ENCODE results near the gene GNG8. TPM values are rescaled to one million over a fixed set of nuclear protein-coding genes. Genes with fewer than 3 reads are reported as not detected.

The GNG8 gene
- total RNA-seq, 2 donors from 2014 or later, result 9.6 TPM; not detected in 1

GRCh38 chr19:46616631-46617322, 19.2 kb downstream of the GNG8 start:
- peak overlapping the region; percentile 79 for H3K4me3 Mint-ChIP-seq
- peaks cover 30% of the 10 kb centered on the region for H3K4me1 Mint-ChIP-seq
- ATAC-seq (replicated peaks), result peak; percentile 66

GRCh38 chr19:46615966-46616365, 20.0 kb downstream of the GNG8 start:
- peak overlapping the region; percentile 79 for H3K4me3 Mint-ChIP-seq
- no peaks in the 10 kb centered on the region for H3K9me3 Mint-ChIP-seq
- no peak for ATAC-seq (replicated peaks)
- no peaks in the 10 kb centered on the region for H3K27me3 Mint-ChIP-seq
- H3K4me1 Mint-ChIP-seq, result peaks cover 38% of the 10 kb centered on the region
- H3K36me3 Mint-ChIP-seq (ENCODE audit: low read depth), result peaks cover 14% of the 10 kb centered on the region
- H3K27ac Mint-ChIP-seq, result peak overlapping the region; percentile 91

More at GRCh38 chr19:46616631-46617322, 19.2 kb downstream of the GNG8 start:
- Mint-ChIP-seq H3K36me3 (ENCODE audit: low read depth) (peaks cover 7% of the 10 kb centered on the region), H3K27me3 (no peaks in the 10 kb centered on the region), H3K9me3 (no peaks in the 10 kb centered on the region), H3K27ac (peak overlapping the region; percentile 91)

- Mint-ChIP-seq H3K9me3 (no peaks in the 10 kb centered on the region), H3K4me3 (peak overlapping the region; percentile 60), H3K27me3 (no peaks in the 10 kb centered on the region), H3K36me3 (ENCODE audit: low read depth) (peaks cover 32% of the 10 kb centered on the region), H3K27ac (peak overlapping the region; percentile 79), H3K4me1 (peaks cover 47% of the 10 kb centered on the region)
- ATAC-seq (replicated peaks), result peak; percentile 50
Measured at GRCh38 chr19:46614114-46614722, 21.8 kb downstream of the GNG8 start.

DNA sequence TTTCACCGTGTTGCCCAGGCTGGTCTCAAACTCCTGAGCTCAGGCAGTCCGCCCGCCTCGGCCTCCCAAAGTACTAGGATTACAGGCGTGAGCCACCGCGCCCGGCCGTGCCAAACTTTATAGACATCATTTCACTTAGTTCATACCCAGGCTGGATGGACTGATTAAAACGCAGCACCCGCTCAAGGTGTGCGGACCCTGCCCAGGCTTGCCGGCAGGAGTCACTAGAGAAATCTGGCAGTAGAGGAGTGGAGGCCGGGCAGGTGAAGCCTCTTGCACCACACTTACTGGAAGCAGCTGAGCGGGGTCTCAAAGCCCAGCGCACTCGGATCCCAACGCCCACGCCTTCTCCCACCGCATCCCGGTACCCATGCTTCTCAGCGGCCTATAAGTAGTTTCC, 22.5 kb downstream of the GNG8 start:
- Mint-ChIP-seq H3K27ac (peak overlapping the region; percentile 79), H3K27me3 (no peaks in the 10 kb centered on the region), H3K4me1 (peaks cover 49% of the 10 kb centered on the region), H3K36me3 (ENCODE audit: low read depth) (peaks cover 39% of the 10 kb centered on the region), H3K9me3 (no peaks in the 10 kb centered on the region), H3K4me3 (peak overlapping the region; percentile 60)
- ATAC-seq (replicated peaks), result no peak

DNA sequence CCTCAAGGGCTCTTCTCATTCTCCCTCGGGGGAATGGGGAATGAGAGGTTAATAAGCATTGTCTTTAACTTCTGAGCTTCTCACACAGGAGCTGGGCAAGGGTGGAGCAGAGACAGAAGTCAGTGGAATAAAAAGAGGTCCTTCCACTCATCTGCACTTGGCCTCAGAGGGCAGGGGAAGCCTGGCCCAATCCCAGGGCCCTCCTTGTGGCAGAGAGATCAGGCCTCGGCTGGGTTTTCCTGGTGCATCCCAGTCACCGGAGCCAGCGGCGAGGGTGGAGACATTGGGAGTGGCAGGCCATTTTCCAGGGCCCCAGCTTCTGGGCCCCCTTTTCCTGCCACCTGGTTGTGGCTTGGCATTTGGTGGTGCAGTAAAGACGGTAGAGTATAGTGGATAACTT, 24.2 kb downstream of the GNG8 start:
- Mint-ChIP-seq H3K9me3 (no peaks in the 10 kb centered on the region), H3K36me3 (ENCODE audit: low read depth) (peaks cover 52% of the 10 kb centered on the region), H3K27me3 (no peaks in the 10 kb centered on the region), H3K27ac (peak overlapping the region; percentile 13), H3K4me3 (peak overlapping the region; percentile 41), H3K4me1 (peaks cover 55% of the 10 kb centered on the region)
- ATAC-seq (replicated peaks), result no peak

- H3K27ac Mint-ChIP-seq, result peak overlapping the region; percentile 13
- peak; percentile 25 for ATAC-seq (replicated peaks)
- H3K4me1 Mint-ChIP-seq, result peaks cover 51% of the 10 kb centered on the region
- peaks cover 55% of the 10 kb centered on the region for H3K36me3 Mint-ChIP-seq (ENCODE audit: low read depth)
- H3K4me3 Mint-ChIP-seq, result peak overlapping the region; percentile 41
- no peaks in the 10 kb centered on the region for H3K27me3 Mint-ChIP-seq
- H3K9me3 Mint-ChIP-seq, result no peaks in the 10 kb centered on the region
Measured at GRCh38 chr19:46610851-46611770, 24.9 kb downstream of the GNG8 start.

DNA sequence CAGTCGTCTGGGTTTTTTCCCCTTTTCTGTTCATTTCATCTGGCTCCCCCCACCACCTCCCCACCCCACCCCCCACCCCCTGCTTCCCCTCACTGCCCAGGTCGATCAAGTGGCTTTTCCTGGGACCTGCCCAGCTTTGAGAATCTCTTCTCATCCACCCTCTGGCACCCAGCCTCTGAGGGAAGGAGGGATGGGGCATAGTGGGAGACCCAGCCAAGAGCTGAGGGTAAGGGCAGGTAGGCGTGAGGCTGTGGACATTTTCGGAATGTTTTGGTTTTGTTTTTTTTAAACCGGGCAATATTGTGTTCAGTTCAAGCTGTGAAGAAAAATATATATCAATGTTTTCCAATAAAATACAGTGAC, 25.6 kb downstream of the GNG8 start:
- Mint-ChIP-seq H3K9me3 (no peaks in the 10 kb centered on the region), H3K36me3 (ENCODE audit: low read depth) (peaks cover 63% of the 10 kb centered on the region), H3K27ac (peak overlapping the region; percentile 13), H3K4me3 (peak overlapping the region; percentile 41), H3K4me1 (peaks cover 51% of the 10 kb centered on the region), H3K27me3 (no peaks in the 10 kb centered on the region)
- ATAC-seq (replicated peaks), result no peak

DNA sequence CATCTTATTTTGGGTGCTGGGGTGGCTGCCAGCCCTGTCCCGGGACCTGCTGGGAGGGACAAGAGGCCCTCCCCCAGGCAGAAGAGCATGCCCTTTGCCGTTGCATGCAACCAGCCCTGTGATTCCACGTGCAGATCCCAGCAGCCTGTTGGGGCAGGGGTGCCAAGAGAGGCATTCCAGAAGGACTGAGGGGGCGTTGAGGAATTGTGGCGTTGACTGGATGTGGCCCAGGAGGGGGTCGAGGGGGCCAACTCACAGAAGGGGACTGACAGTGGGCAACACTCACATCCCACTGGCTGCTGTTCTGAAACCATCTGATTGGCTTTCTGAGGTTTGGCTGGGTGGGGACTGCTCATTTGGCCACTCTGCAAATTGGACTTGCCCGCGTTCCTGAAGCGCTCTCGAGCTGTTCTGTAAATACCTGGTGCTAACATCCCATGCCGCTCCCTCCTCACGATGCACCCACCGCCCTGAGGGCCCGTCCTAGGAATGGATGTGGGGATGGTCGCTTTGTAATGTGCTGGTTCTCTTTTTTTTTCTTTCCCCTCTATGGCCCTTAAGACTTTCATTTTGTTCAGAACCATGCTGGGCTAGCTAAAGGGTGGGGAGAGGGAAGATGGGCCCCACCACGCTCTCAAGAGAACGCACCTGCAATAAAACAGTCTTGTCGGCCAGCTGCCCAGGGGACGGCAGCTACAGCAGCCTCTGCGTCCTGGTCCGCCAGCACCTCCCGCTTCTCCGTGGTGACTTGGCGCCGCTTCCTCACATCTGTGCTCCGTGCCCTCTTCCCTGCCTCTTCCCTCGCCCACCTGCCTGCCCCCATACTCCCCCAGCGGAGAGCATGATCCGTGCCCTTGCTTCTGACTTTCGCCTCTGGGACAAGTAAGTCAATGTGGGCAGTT, 26.2 kb downstream of the GNG8 start:
- ATAC-seq (replicated peaks), result no peak
- Mint-ChIP-seq H3K9me3 (no peaks in the 10 kb centered on the region), H3K27ac (peak overlapping the region; percentile 29), H3K4me3 (no peak overlapping the region), H3K36me3 (ENCODE audit: low read depth) (peaks cover 69% of the 10 kb centered on the region), H3K4me1 (peaks cover 51% of the 10 kb centered on the region), H3K27me3 (no peaks in the 10 kb centered on the region)

DNA sequence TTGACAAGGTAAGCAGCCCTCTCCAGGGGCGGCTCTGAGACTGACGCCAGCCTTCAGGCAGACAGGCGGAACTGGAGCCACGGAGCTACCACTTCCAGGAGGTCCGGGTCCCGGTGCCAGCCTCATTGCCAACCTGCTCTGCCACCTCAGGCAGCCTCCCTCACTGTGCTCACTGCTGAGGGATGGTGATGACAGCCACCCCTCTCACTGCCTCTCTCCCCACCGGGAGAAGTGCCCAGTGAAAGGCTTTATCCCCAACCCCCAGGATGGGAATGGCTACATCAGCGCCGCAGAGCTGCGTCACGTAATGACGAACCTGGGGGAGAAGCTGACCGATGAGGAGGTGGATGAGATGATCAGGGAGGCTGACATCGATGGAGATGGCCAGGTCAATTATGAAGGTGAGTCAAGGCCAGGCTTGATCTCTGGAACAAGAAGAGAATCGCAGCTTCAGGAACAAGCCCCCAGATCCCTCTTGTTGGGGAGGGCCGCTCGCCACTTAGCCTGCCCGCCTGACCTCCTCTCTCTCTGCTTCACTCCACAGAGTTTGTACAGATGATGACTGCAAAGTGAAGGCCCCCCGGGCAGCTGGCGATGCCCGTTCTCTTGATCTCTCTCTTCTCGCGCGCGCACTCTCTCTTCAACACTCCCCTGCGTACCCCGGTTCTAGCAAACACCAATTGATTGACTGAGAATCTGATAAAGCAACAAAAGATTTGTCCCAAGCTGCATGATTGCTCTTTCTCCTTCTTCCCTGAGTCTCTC, 27.2 kb downstream of the GNG8 start:
- no peaks in the 10 kb centered on the region for H3K27me3 Mint-ChIP-seq
- peak overlapping the region; percentile 29 for H3K27ac Mint-ChIP-seq
- peaks cover 44% of the 10 kb centered on the region for H3K4me1 Mint-ChIP-seq
- H3K9me3 Mint-ChIP-seq, result no peaks in the 10 kb centered on the region
- peaks cover 77% of the 10 kb centered on the region for H3K36me3 Mint-ChIP-seq (ENCODE audit: low read depth)
- ATAC-seq (replicated peaks), result no peak
- H3K4me3 Mint-ChIP-seq, result no peak overlapping the region

DNA sequence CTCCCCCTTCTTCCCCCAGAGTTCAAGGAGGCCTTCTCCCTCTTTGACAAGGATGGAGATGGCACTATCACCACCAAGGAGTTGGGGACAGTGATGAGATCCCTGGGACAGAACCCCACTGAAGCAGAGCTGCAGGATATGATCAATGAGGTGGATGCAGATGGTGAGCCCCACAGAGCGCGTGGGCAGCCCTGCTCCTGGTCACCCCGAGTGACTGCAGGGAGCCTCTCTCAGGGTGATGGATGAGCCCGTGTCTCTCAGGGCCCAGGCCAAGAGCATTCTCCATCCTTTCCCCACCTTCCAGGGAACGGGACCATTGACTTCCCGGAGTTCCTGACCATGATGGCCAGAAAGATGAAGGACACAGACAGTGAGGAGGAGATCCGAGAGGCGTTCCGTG, 27.8 kb downstream of the GNG8 start:
- Mint-ChIP-seq H3K4me1 (peaks cover 48% of the 10 kb centered on the region), H3K36me3 (ENCODE audit: low read depth) (peaks cover 82% of the 10 kb centered on the region), H3K27me3 (no peaks in the 10 kb centered on the region), H3K27ac (no peak overlapping the region), H3K4me3 (no peak overlapping the region), H3K9me3 (no peaks in the 10 kb centered on the region)
- no peak for ATAC-seq (replicated peaks)

DNA sequence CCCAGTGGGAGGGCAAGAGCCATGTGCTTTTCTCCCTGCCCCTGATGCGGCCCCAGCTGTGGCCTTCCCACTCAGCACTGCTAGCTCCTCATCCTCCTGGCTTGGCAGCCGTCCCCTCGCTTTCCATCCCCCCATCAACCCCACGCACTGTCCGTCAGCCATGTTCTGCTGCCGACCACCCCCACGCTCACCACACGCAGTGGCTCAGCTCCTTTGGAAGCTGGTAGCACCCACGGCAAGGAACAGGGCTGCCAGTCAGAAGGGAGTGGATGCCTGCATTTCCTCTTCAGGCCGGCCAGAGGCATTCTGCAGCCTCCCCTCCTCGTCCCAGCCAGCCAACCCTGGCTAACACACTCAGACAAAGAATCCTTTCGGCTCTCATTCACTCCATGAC, 28.6 kb downstream of the GNG8 start:
- no peak for ATAC-seq (replicated peaks)
- no peak overlapping the region for H3K4me3 Mint-ChIP-seq
- H3K9me3 Mint-ChIP-seq, result no peaks in the 10 kb centered on the region
- H3K27ac Mint-ChIP-seq, result no peak overlapping the region
- no peaks in the 10 kb centered on the region for H3K27me3 Mint-ChIP-seq
- H3K36me3 Mint-ChIP-seq (ENCODE audit: low read depth), result peaks cover 89% of the 10 kb centered on the region
- peaks cover 45% of the 10 kb centered on the region for H3K4me1 Mint-ChIP-seq

GRCh38 chr19:46606681-46607447, 29.1 kb downstream of the GNG8 start:
- H3K4me3 Mint-ChIP-seq, result no peak overlapping the region
- peaks cover 95% of the 10 kb centered on the region for H3K36me3 Mint-ChIP-seq (ENCODE audit: low read depth)
- peaks cover 44% of the 10 kb centered on the region for H3K4me1 Mint-ChIP-seq
- H3K9me3 Mint-ChIP-seq, result no peaks in the 10 kb centered on the region
- no peak for ATAC-seq (replicated peaks)
- no peaks in the 10 kb centered on the region for H3K27me3 Mint-ChIP-seq
- no peak overlapping the region for H3K27ac Mint-ChIP-seq

DNA sequence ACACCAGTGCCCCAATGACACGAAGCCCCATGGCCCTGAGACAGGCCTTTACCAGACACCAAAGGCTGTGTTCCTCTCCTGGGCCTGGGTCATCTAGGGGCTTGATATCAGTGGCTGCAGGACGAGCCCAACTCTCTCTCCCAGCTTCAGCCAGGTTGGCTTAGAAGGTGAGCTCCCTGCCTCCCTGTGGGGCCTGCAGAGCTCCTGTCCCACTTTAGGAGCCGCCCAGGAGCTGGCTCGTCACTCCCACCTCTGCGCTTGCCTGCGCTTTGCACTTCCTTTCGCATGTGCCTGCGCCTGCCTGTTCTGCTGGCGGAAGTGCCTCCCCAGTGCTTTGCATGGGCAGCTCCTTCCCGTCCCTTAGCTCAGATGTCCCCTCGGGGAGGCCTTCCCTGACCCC, 30.0 kb downstream of the GNG8 start:
- no peak overlapping the region for H3K27ac Mint-ChIP-seq
- ATAC-seq (replicated peaks), result no peak
- no peaks in the 10 kb centered on the region for H3K9me3 Mint-ChIP-seq
- peaks cover 94% of the 10 kb centered on the region for H3K36me3 Mint-ChIP-seq (ENCODE audit: low read depth)
- peaks cover 36% of the 10 kb centered on the region for H3K4me1 Mint-ChIP-seq
- H3K4me3 Mint-ChIP-seq, result no peak overlapping the region
- H3K27me3 Mint-ChIP-seq, result no peaks in the 10 kb centered on the region
